Measurements from ENCODE around the gene USP53.
"Not testable (repeated sequence)": the region's sequence is repeated elsewhere in the genome, so short reads cannot be mapped to it uniquely, and the experiment has no call there.

The USP53 gene

GRCh38 chr4:119212234-119212963, at the start of gene USP53:
USP53 (plus strand) TSS chr4:119212713; CDS start chr4:119239760, 27,047 bp downstream.
- DNase-seq, result peak; percentile 98

- DNase-seq, result no peak
These were observed 46.7 kb upstream of the USP53 start for GRCh38 chr4:119165767-119166166.

- DNase-seq, result no peak
These were observed 42.3 kb upstream of the USP53 start for GRCh38 chr4:119170195-119170594.

GRCh38 chr4:119172223-119172622, 40.3 kb upstream of the USP53 start:
- DNase-seq, result no peak

- DNase-seq, result not testable (repeated sequence)
These were observed 38.7 kb upstream of the USP53 start for GRCh38 chr4:119173729-119174361.

- no peak for DNase-seq
These were observed 33.5 kb upstream of the USP53 start for GRCh38 chr4:119179011-119179410.

GRCh38 chr4:119184128-119184527, 28.4 kb upstream of the USP53 start:
- DNase-seq, result no peak

- no peak for DNase-seq
These were observed 22.9 kb upstream of the USP53 start for GRCh38 chr4:119189638-119190037.

- no peak for DNase-seq
These were observed 22.2 kb upstream of the USP53 start for GRCh38 chr4:119190354-119190753.

GRCh38 chr4:119191505-119191904, 21.0 kb upstream of the USP53 start:
- no peak for DNase-seq

- no peak for DNase-seq
These were observed 14.7 kb upstream of the USP53 start for GRCh38 chr4:119197772-119198212.

GRCh38 chr4:119204916-119205315, 7.6 kb upstream of the USP53 start:
- DNase-seq, result no peak

GRCh38 chr4:119205690-119206089, 6.8 kb upstream of the USP53 start:
- no peak for DNase-seq

GRCh38 chr4:119206178-119206577, 6.3 kb upstream of the USP53 start:
- no peak for DNase-seq

GRCh38 chr4:119207051-119207450, 5.5 kb upstream of the USP53 start:
- no peak for DNase-seq

- DNase-seq, result no peak
These were observed 3.4 kb upstream of the USP53 start for GRCh38 chr4:119209077-119209476.

GRCh38 chr4:119209586-119209985, 2.9 kb upstream of the USP53 start:
- DNase-seq, result no peak

- DNase-seq, result no peak
These were observed 1.7 kb upstream of the USP53 start for GRCh38 chr4:119210775-119211174.

- no peak for DNase-seq
These were observed 663 bp upstream of the USP53 start for GRCh38 chr4:119211867-119212233.

- DNase-seq, result peak; percentile 61
These were observed 572 bp downstream of the USP53 start for GRCh38 chr4:119212964-119213606.

GRCh38 chr4:119218093-119218492, 5.6 kb downstream of the USP53 start:
- DNase-seq, result no peak

GRCh38 chr4:119221412-119221811, 8.9 kb downstream of the USP53 start:
- no peak for DNase-seq

- no peak for DNase-seq
These were observed 15.2 kb downstream of the USP53 start for GRCh38 chr4:119227690-119228089.

- DNase-seq, result no peak
These were observed 15.9 kb downstream of the USP53 start for GRCh38 chr4:119228406-119228805.
